Calu3 (cell line): ENCODE data around the gene MIS18BP1. TPM values are rescaled to one million over a fixed set of nuclear protein-coding genes. Genes with fewer than 3 reads are reported as not detected.

Experiments
- BruUV-seq: library from RNA; stranded (reverse); fragments of 400-500 nt; replicated peaks from 2 replicates; lab custom pipeline; 2021; lab: Mats Ljungman, UMichigan
- CTCF ChIA-PET: fragments of 300-600 bp; sonication (Branson Sonifier 250); formaldehyde crosslinking; loops from one replicate; lab custom pipeline; 2022; ENCODE audit warnings: antibody characterized with exemption; lab: Charles Lee
- DNase-seq: peaks from one replicate; pipeline ENCODE4 v3.0.0; 2022
- H3K27ac Mint-ChIP-seq: one replicate; pipeline ENCODE4 v1.8.0; 2022; ENCODE audit warnings: mixed read lengths; ENCODE audit not compliant: unreplicated experiment
- H3K27me3 Mint-ChIP-seq: one replicate; pipeline ENCODE4 v1.8.0; 2022; ENCODE audit warnings: mixed read lengths; ENCODE audit not compliant: unreplicated experiment
- H3K36me3 Mint-ChIP-seq: one replicate; pipeline ENCODE4 v1.8.0; 2022; ENCODE audit warnings: mild to moderate bottlenecking, moderate library complexity, mixed read lengths; ENCODE audit not compliant: insufficient read depth, unreplicated experiment
- H3K4me1 Mint-ChIP-seq: one replicate; pipeline ENCODE4 v1.8.0; 2022; ENCODE audit warnings: mild to moderate bottlenecking, low read depth, mixed read lengths; ENCODE audit not compliant: unreplicated experiment
- H3K4me3 Mint-ChIP-seq: one replicate; pipeline ENCODE4 v1.8.0; 2022; ENCODE audit warnings: mild to moderate bottlenecking, low read depth, moderate library complexity, mixed read lengths; ENCODE audit not compliant: unreplicated experiment
- H3K9me3 Mint-ChIP-seq: one replicate; pipeline ENCODE4 v1.8.0; 2022; ENCODE audit warnings: low read depth, mixed read lengths; ENCODE audit not compliant: unreplicated experiment
- intact Hi-C: fragments of 100-400 bp; cut with micrococcal nuclease; formaldehyde crosslinking; loops from one replicate; pipeline ENCODE4 v1.10.0; 2022; ENCODE audit not compliant: unreplicated experiment
- total RNA-seq: library from RNA; stranded (reverse); gene quantifications from 2 replicates; pipeline ENCODE4 v1.2.3, GENCODE V29; 2022
- TF ChIP-seq, protein P1 (sequence below): fragments of 200-600 bp; IDR thresholded peaks from one replicate; pipeline ENCODE4 v1.8.0; 2022; ENCODE audit warnings: antibody characterized with exemption; ENCODE audit not compliant: unreplicated experiment

Gene MIS18BP1
- total RNA-seq, 1 experiment from 2014 or later = 47.4 TPM

DNA sequence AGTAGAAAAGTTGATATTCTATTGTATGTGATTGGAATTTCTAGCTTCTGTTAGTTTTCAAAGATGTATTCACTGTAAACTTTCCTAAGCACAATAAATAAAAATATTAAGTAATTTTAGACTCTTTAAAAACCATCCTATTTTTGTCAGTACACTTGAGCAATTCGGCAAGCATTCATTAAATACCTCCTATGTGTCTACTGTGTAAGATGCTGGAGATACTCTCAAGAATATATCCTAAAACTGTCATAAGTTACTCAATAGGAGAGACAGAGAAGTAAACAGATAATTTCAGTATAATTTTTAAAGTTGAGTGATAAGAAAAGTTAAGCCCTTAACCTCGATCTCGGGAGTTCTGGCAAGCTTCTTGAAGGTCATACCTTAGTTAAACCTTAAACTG, 71.2 kb downstream of the MIS18BP1 start:
- H3K4me3 Mint-ChIP-seq = no peak overlapping the region
- peaks cover 9% of the 10 kb centered on the region for H3K4me1 Mint-ChIP-seq
- H3K27ac Mint-ChIP-seq = no peak overlapping the region
- CTCF ChIA-PET = no interaction called here
- H3K27me3 Mint-ChIP-seq = no peaks in the 10 kb centered on the region
- H3K9me3 Mint-ChIP-seq = no peaks in the 10 kb centered on the region
- DNase-seq = no peak
- BruUV-seq = no TSS peak
- TF ChIP-seq, protein P1, sequence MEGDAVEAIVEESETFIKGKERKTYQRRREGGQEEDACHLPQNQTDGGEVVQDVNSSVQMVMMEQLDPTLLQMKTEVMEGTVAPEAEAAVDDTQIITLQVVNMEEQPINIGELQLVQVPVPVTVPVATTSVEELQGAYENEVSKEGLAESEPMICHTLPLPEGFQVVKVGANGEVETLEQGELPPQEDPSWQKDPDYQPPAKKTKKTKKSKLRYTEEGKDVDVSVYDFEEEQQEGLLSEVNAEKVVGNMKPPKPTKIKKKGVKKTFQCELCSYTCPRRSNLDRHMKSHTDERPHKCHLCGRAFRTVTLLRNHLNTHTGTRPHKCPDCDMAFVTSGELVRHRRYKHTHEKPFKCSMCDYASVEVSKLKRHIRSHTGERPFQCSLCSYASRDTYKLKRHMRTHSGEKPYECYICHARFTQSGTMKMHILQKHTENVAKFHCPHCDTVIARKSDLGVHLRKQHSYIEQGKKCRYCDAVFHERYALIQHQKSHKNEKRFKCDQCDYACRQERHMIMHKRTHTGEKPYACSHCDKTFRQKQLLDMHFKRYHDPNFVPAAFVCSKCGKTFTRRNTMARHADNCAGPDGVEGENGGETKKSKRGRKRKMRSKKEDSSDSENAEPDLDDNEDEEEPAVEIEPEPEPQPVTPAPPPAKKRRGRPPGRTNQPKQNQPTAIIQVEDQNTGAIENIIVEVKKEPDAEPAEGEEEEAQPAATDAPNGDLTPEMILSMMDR = no peak
- intact Hi-C loops = no loop called here
- H3K36me3 Mint-ChIP-seq = no peaks in the 10 kb centered on the region

DNA sequence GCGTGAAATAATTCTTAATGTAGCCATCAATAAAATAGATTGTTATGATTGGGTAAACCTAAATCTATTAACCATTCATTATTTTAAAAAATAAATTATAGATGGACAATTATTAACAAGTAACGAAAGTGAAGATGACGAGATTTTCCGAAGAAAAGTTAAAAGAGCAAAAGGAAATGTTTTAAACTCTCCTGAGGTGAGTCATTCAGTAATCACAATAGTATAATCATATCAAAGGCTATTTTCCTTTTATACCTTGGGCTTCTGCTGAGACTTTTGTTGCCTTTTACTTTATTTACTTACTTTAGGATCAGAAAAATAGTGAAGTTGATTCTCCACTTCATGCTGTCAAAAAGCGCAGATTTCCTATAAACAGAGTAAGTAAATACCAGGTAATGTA, 71.7 kb downstream of the MIS18BP1 start:
- CTCF ChIA-PET = no interaction called here
- no peak overlapping the region for H3K4me3 Mint-ChIP-seq
- no peak overlapping the region for H3K27ac Mint-ChIP-seq

DNA sequence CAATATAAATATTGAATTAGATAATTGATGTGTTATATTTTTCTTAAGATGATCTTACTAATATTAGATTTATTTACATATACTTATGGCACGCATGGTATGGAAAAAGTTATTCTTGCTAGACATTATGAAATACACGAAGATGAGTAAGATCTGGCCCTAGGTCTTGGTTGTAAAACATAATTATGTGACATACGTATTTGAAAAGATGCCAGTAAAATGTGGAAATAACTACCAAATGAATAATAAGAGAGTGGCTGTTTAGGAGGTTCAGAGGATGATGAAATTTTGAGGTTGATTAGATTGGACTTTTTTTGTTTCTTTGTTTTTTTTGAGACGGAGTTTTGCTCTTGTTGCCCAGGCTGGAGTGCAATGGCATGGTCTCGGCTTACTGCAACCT, 75.9 kb downstream of the MIS18BP1 start:
- H3K27me3 Mint-ChIP-seq = no peaks in the 10 kb centered on the region
- H3K36me3 Mint-ChIP-seq = no peaks in the 10 kb centered on the region
- H3K27ac Mint-ChIP-seq = no peak overlapping the region
- no peaks in the 10 kb centered on the region for H3K9me3 Mint-ChIP-seq
- intact Hi-C loops = no loop called here
- no peak overlapping the region for H3K4me3 Mint-ChIP-seq
- DNase-seq = no peak
- TF ChIP-seq, protein P1 = no peak
- no TSS peak for BruUV-seq
- CTCF ChIA-PET = no interaction called here
- peaks cover 3% of the 10 kb centered on the region for H3K4me1 Mint-ChIP-seq

More for the DNA sequence above, 71.7 kb downstream of the MIS18BP1 start:
- H3K9me3 Mint-ChIP-seq = no peaks in the 10 kb centered on the region
- intact Hi-C loops = no loop called here
- H3K27me3 Mint-ChIP-seq = no peaks in the 10 kb centered on the region
- TF ChIP-seq, protein P1 = no peak
- no TSS peak for BruUV-seq
- peaks cover 9% of the 10 kb centered on the region for H3K4me1 Mint-ChIP-seq
- no peaks in the 10 kb centered on the region for H3K36me3 Mint-ChIP-seq
- no peak for DNase-seq

DNA sequence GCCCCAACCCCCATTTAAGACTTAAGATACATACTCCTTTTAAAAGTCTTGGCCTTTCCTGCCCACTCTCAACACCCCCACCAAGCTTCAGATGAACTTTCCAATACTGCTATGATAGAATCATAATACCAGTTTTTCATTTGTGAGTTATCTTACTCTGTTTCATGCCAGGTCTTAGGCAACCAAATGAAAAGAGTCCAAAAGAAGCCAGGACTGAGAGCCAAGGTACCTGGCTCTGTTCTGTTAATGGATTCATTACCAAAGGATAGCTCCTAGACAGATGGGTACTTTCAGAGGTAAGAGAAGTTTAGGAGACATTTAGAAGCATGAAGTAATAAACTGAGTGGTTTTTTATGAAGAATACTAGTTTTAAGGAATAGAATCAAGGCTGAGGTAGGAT, 83.1 kb downstream of the MIS18BP1 start:
- Mint-ChIP-seq H3K27ac (no peak overlapping the region), H3K27me3 (no peaks in the 10 kb centered on the region), H3K36me3 (no peaks in the 10 kb centered on the region), H3K4me1 (no peaks in the 10 kb centered on the region), H3K9me3 (no peaks in the 10 kb centered on the region), H3K4me3 (no peak overlapping the region)
- CTCF ChIA-PET = no interaction called here
- BruUV-seq = no TSS peak
- DNase-seq = no peak
- intact Hi-C loops = no loop called here
- TF ChIP-seq, protein P1 = no peak
